ENCODE results near the gene SYP. TPM values are rescaled to one million over a fixed set of nuclear protein-coding genes. Genes with fewer than 3 reads are reported as not detected.
A peak's percentile ranks its signal among the peaks of the same experiment; 100 is the strongest.

SYP gene
- total RNA-seq, 2 donors from 2014 or later = 4.6 to 6.9 TPM

GRCh38 chrX:49226946-49227345, 27.0 kb upstream of the SYP start:
- intact Hi-C loops (cut with DNase I, micrococcal nuclease) = no loop called here
- no peak for DNase-seq
- no peak for ATAC-seq

GRCh38 chrX:49225858-49226257, 25.9 kb upstream of the SYP start:
- intact Hi-C loops (cut with DNase I, micrococcal nuclease) = no loop called here
- ATAC-seq (no peak), DNase-seq (no peak)

DNA sequence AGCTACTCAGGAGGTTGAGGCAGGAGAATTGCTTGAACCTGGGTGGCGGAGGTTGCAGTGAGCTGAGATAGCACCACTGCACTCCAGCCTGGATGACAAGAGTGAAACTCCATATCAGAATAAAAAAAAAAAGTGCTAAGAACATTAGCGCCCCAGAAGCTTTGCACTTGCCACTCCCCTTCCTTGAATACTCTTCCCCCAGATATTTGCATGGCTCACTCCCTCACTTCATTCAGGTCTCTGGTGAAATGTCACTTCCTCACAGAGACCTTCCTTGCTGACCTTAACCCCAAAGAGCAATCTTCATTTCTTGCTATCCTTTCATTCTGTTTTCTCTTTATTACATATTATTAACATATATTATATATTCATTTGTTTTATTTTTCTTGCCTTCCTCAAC, 21.9 kb upstream of the SYP start:
- ATAC-seq = no peak
- no peak for DNase-seq
- intact Hi-C loops (cut with DNase I, micrococcal nuclease) = no loop called here

GRCh38 chrX:49220100-49220499, 20.1 kb upstream of the SYP start:
- ATAC-seq (no peak), DNase-seq (no peak)
- intact Hi-C loops (cut with DNase I, micrococcal nuclease) = no loop called here

- no peak for DNase-seq
- intact Hi-C loops (cut with DNase I, micrococcal nuclease) = no loop called here
- no peak for ATAC-seq
Observed at GRCh38 chrX:49214996-49215526, 15.1 kb upstream of the SYP start.

DNA sequence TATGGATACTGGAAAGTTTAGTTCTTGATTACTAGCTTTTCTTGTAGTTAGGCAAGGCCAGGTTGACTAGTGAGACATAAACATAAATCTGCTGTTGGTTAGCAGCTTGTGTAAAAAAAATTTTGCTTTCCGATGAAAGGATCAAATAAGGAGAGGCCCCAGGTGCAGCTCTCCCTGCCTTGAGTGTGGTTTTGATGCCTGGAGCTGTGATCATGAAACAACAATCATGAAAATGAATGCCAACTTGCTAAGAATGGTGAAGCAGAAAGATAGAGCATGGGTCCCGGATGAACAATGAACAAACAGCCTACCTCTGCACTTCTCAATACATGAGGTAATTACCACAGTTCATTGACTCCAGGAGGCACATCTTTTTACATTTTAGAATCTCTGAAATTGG, 14.4 kb upstream of the SYP start:
- DNase-seq (no peak), ATAC-seq (no peak)
- intact Hi-C loops (cut with DNase I, micrococcal nuclease) = no loop called here

DNA sequence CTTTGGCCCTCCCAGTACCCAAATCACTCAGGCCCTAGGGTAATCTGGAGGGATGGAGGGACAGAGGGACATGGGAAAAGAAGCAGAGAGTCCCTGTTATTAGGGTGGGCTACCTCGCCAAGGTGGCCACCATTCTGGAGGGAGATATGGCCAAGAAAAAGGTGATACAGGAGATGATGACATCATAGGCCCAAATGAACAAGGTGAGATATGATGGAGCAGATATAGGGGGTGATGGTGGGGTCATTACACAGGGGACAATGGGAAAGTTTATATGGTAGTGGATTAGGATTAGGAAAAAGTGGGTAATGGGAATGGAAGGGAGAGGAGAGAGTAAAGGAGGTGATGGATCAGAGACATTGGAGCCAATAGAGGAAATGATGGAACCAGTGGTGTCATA, 12.9 kb upstream of the SYP start:
- DNase-seq (no peak), ATAC-seq (no peak)
- intact Hi-C loops (cut with DNase I, micrococcal nuclease) = no loop called here

GRCh38 chrX:49212209-49212608, 12.2 kb upstream of the SYP start:
- intact Hi-C loops (cut with DNase I, micrococcal nuclease) = no loop called here
- DNase-seq (no peak), ATAC-seq (no peak)

GRCh38 chrX:49211074-49211473, 11.1 kb upstream of the SYP start:
- intact Hi-C loops (cut with DNase I, micrococcal nuclease) = no loop called here
- DNase-seq (no peak), ATAC-seq (no peak)

GRCh38 chrX:49210406-49210805, 10.4 kb upstream of the SYP start:
- intact Hi-C loops (cut with DNase I, micrococcal nuclease) = no loop called here
- no peak for ATAC-seq
- DNase-seq = no peak

DNA sequence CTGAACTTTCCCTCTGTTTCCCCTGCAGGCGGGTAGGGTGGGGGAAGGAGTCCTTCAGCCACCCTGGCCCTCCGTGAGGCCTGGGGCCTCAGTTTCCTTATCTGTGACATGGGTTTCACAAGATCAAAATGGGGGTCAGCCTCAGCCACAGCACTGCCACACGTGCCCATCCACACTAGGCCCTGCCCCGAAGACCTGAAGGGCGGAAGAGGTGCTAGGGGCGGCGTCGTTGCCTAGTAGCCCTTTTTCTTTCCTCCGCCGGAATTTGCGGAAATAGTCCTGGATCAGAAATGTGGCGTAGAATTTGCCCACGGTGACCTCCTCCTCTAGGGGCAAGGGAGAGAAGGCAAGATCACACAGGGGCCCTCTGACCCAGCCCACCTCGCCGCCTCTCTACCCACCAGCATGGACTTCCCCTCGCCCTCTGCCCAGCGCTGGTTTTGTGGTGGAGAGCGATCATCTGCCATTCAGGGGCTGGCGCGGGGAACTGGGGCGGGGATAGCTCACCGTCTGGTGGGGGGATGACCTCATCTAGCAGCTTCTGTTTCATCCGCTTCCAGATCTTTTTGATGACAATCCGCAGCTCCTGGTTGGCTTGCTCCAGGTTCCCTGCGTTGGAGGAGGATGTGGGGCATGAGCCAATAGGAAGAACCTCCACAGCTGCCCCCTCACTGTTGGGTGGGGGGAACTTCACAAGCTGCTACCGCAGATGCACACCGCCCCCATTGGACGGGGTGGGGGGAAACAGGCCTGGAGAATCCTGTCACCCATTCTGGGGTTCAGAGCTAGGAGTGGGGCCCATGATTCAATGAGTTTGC, 9.7 kb upstream of the SYP start:
- no peak for DNase-seq
- intact Hi-C loops (cut with DNase I, micrococcal nuclease) = no loop called here
- ATAC-seq = no peak

DNA sequence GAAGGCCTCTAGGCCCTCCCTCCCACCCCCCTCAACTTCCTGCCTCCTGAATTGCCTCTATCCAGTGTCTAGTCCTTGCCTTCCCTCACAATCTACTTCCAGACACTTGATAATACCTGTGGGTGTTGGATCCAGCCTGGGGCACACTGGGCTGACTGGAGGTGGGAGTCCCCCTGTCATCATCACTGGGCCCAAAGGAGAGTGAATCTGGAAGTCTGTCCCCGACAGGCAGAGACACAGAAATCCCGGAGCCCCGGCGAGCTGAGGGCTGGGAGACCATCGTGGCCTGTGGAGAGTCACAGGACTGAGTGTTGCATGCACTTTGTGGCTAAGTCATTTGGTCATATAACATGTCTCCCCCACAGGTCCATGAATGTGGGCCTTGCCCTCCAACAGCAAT, 8.4 kb upstream of the SYP start:
- intact Hi-C loops (cut with DNase I, micrococcal nuclease) = no loop called here
- ATAC-seq (no peak), DNase-seq (no peak)

DNA sequence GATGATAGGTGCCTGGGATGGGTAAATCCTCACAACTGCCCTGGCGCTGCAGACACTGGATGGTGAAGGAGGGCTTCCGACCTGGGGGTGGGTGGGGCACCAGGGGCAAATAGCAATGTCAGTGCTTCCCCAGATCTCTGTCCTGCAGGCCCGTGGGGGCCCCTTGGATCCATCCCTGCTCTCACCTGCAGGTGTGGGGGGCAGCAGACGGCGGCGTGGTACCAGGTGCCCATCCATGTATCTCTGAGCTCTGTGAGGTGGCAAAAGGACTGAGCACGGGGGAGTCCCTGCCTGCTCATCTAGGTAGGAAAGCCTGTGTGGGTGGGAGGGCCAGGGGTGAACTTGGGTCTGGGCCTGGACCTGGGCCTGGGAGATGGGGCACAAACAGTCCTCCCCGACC, 6.5 kb upstream of the SYP start:
- no peak for ATAC-seq
- intact Hi-C loops (cut with DNase I, micrococcal nuclease) = no loop called here

DNA sequence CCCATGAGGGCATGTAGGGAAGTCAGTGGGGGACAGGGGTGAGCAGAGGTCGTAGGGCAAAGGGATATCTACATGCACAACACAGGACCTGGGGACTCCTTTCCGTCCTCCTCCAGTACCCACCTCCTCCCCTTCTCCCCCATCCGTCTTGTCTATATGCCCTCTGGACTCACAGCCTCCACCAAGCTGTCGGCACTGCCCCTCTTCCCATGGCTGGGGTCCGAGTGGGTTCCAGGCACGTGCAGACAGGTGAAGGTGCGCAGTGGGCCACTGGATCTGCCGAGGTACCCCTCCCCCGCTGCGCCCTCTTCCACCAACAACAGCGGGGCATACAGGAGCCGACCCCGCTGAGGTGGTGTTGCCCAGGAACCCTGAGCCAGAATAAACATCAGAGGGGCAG, 5.5 kb upstream of the SYP start:
- DNase-seq (no peak), ATAC-seq (no peak)
- intact Hi-C loops (cut with DNase I, micrococcal nuclease) = no loop called here

More for the DNA sequence above, 6.5 kb upstream of the SYP start:
- DNase-seq = no peak

DNA sequence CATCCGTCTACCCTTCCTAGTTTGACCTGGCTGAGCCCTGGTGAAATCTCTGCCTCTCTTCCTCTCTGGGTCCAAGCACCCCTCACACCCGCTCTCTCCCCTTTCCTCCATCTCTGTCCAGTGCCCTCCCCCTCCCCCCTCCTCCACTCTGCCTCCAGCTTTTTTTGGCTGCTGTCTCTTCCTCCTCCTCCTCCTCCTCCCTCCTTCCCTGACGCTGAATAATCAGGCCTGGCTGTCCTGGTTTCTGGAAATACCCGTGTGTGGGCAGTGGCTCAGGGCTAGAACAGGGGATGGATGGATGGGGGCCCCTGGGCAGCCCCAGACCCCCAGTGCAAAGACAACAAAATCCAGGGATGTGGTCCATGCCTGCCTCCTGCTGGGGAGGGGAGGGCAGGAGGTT, 4.7 kb upstream of the SYP start:
- intact Hi-C loops (cut with DNase I, micrococcal nuclease) = no loop called here
- ATAC-seq (no peak), DNase-seq (no peak)

DNA sequence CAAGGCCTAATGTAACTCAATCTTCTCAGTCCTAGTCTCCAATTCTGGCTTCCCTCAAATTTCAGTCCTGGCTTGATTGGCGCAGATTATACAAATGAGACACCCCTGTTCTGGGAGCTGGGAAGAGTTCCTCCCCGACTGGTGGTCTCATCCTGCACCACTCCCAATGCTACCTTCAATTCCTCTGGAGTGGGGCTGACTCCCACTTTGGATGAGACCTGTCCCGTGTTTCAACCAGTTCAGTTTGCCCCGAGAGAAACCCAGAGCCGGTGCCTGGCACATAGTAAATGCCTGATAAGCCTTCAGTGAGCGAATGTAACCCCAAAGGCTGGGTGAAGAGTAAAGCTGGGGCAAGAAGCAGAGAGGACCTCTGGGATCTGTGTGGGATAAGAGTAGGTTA, 4.0 kb upstream of the SYP start:
- DNase-seq = no peak
- no peak for ATAC-seq
- intact Hi-C loops (cut with DNase I, micrococcal nuclease) = no loop called here

GRCh38 chrX:49203536-49203935, 3.5 kb upstream of the SYP start:
- DNase-seq (no peak), ATAC-seq (no peak)
- intact Hi-C loops (cut with DNase I, micrococcal nuclease) = no loop called here

DNA sequence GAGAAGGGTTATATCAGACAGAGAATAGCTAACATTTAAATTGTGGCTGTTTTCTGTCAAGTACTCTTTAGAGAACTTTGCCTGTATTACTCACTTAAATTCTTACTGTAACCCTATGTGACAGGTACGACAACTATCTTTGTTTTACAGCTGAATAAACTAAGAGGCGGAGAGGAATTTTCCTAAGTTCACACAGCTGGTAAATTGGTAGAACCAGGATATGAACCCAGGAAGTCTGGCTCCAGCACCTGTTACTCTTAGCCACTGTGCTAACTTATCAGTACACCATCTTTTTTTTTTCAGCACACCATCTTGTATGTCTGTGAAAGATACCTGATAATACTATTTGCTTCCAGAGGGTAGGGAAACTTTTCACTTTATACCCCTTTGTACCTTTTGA, 2.0 kb upstream of the SYP start:
- DNase-seq (no peak), ATAC-seq (peak; percentile 39)
- intact Hi-C loops (cut with DNase I, micrococcal nuclease) = no loop called here

- no peak for ATAC-seq
- intact Hi-C loops (cut with DNase I, micrococcal nuclease) = no loop called here
- no peak for DNase-seq
Observed at GRCh38 chrX:49199315-49199595, 738 bp downstream of the SYP start.

DNA sequence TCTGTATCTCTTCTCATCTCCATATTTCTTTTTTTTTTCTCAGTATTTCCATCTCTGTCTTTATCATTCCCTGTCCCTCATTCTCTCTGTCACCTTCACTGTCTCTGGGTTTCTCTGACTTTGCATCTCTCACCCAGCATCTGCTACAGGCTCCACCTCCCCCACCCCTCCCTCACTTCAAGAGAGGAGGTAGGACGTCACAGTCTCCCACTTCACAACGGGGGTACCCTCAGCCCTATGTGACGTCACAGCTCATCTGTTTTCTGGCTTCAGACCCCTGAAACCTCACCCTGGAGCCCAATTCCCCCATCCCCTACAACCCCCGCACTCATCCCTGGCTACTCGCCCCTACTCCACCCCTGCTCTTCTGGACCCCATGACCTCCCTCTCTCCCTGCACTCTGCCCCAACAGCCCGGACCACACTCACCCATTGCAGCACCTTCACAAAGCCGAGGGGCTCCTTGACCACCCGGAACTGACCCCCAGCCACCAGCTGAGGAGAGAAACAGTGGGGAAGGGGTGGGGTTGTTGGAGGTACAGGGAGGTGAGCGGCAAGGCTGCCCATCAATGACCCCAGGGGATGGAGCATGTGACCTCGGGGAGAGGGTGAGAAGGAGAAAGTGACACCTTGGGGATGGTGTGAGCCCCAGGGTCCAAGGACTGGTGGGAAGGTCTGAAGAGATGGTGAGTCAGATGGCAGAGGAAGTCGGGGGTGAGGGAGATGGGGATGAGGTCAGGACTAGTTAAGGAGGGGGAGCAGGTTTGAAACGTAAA, 1.3 kb downstream of the SYP start:
- ATAC-seq = no peak
- DNase-seq = no peak
- intact Hi-C loops (cut with DNase I, micrococcal nuclease) = no loop called here

Data from left colon (tissue), 2 donors.